GM19328 (cell line): Measurements from ENCODE around the gene NPS.

Experiments used
- ATAC-seq: cut with Tn5 transposase; IDR thresholded peaks from one replicate; pipeline ENCODE4 v1.9.1; 2021; ENCODE audit warnings: mild to moderate bottlenecking, moderate library complexity; ENCODE audit not compliant: unreplicated experiment

Gene NPS

GRCh38 chr10:127556916-127557315 is 7.8 kb downstream of the NPS start:
- no peak for ATAC-seq

GRCh38 chr10:127561647-127562046 is 12.5 kb downstream of the NPS start:
- ATAC-seq, result no peak

GRCh38 chr10:127563718-127564553 is 14.8 kb downstream of the NPS start:
- no peak for ATAC-seq

GRCh38 chr10:127564644-127565043 is 15.5 kb downstream of the NPS start:
- ATAC-seq, result no peak

GRCh38 chr10:127565583-127565982 is 16.5 kb downstream of the NPS start:
- no peak for ATAC-seq

- no peak for ATAC-seq
Measured at GRCh38 chr10:127569210-127569609, 20.1 kb downstream of the NPS start.

GRCh38 chr10:127570036-127570435 is 20.9 kb downstream of the NPS start:
- ATAC-seq, result no peak

- ATAC-seq, result no peak
Measured at GRCh38 chr10:127571386-127571785, 22.3 kb downstream of the NPS start.

- no peak for ATAC-seq
Measured at GRCh38 chr10:127576051-127576450, 26.9 kb downstream of the NPS start.

GRCh38 chr10:127576740-127577161 is 27.6 kb downstream of the NPS start:
- no peak for ATAC-seq

GRCh38 chr10:127577376-127578258 is 28.5 kb downstream of the NPS start:
- no peak for ATAC-seq

- no peak for ATAC-seq
Measured at GRCh38 chr10:127578259-127578960, 29.3 kb downstream of the NPS start.

GRCh38 chr10:127578961-127579305 is 29.8 kb downstream of the NPS start:
- ATAC-seq, result no peak

- no peak for ATAC-seq
Measured at GRCh38 chr10:127579640-127580039, 30.5 kb downstream of the NPS start.

GRCh38 chr10:127580822-127581221 is 31.7 kb downstream of the NPS start:
- no peak for ATAC-seq

GRCh38 chr10:127585519-127586023 is 36.5 kb downstream of the NPS start:
- ATAC-seq, result no peak

- ATAC-seq, result no peak
Measured at GRCh38 chr10:127587668-127588365, 38.7 kb downstream of the NPS start.

GRCh38 chr10:127592586-127592985 is 43.5 kb downstream of the NPS start:
- ATAC-seq, result no peak

GRCh38 chr10:127600479-127600878 is 51.4 kb downstream of the NPS start:
- ATAC-seq, result no peak
